LNCAP (cell line): ENCODE measurements around the gene FAS.

Experiments used
- CTCF ChIP-seq: fragments of 450-650 bp; IDR thresholded peaks from 2 replicates; pipeline ENCODE4 v1.5.1; 2017; ENCODE audit warnings: mild to moderate bottlenecking

Gene FAS

GRCh38 chr10:88987243-88987725 is 3.3 kb upstream of the FAS start:
- no peak for TF ChIP-seq CTCF

DNA sequence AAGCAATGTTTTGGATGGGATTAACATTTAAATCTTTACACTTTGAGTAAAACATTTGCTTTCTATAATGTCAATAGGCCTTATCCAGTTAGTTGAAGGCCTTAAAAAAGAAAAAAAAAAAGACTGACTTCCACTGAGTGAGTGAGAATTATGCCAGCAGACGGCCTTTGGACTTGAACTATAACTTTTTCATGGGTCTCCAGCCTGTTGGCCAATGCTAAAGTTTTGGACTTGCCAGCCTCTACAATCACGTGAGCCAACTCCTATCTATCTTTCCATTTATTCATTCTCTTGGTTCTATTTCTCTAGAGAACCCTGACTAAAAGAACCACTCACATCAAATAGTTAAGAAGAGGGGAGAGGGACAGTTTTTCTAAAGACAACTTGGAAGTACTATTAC is 2.8 kb upstream of the FAS start:
- no peak for TF ChIP-seq CTCF

DNA sequence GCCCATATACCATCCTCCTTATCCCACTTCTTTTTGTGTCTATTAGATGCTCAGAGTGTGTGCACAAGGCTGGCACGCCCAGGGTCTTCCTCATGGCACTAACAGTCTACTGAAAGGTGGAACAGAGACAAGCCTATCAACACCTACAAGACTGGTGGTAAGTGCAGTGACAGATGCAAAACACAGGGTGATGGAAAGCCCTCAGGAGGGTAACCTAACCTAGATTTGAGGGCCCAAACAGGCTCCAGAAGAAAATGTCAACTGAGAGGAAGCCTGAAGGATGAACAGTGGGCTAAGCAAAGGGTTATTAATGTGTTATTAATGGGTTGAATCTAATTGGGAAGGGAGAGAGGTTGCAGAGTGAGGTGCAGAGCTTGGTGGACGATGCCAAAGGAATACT is 1.2 kb upstream of the FAS start:
- TF ChIP-seq CTCF = no peak

DNA sequence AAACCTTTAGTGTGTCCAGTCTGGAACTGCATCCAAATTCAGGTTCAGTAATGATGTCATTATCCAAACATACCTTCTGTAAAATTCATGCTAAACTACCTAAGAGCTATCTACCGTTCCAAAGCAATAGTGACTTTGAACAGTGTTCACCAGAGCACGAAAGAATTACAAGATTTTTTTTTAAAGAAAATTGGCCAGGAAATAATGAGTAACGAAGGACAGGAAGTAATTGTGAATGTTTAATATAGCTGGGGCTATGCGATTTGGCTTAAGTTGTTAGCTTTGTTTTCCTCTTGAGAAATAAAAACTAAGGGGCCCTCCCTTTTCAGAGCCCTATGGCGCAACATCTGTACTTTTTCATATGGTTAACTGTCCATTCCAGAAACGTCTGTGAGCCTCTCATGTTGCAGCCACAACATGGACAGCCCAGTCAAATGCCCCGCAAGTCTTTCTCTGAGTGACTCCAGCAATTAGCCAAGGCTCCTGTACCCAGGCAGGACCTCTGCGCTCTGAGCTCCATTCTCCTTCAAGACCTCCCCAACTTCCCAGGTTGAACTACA is 694 bp upstream of the FAS start:
- no peak for TF ChIP-seq CTCF

DNA sequence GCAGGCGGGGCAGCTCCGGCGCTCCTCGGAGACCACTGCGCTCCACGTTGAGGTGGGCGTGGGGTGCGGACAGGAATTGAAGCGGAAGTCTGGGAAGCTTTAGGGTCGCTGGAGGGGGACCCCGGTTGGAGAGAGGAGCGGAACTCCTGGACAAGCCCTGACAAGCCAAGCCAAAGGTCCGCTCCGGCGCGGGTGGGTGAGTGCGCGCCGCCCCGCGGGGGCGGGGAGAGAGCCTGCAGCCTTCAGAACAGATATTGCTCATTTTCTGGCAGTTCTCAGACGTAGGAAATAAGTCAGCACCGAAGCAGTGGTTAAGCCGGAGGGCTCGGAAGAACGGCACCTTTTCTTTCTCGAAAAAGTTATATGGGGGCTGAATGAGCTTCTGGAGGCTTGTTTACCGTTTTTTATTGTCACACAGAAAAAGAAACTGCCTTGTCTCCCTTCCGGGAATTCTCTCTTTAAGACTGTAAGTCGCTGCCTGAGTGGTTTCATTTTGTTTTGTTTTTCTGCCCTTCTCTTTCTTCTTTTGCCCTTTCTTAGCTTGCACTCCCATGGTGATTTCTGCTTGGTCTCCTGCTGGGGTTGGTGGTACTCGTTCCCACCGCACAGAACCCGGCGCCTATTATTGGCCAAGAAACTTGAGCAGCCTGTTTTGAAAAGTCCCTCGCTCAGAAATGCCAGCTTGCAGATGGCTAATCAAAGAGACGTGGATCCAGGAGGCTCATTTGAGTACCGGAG is 732 bp downstream of the FAS start:
- TF ChIP-seq CTCF = no peak

DNA sequence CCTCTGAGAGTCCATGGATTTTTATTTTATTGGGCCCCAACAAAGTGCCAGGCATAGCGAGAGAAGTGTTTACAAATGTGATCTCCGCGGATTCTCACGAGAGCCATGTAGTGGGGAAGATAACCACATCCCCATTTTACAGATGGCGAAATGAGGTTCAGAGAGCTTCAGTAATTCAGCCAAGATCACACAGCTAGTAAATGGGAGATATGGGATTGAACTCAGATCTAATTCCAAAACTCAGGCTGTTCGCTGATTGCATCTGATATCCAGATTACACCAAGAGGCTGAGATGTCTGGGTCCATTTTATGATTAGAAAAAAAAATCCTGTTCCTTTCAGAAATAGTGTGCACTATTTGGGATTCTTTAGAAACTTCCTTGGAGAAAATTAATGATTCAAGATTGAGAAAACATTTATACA is 1.3 kb downstream of the FAS start:
- no peak for TF ChIP-seq CTCF

GRCh38 chr10:88992921-88993524 is 2.4 kb downstream of the FAS start:
- TF ChIP-seq CTCF = no peak
